ENCODE results near the gene CLCN4.

The CLCN4 gene

DNA sequence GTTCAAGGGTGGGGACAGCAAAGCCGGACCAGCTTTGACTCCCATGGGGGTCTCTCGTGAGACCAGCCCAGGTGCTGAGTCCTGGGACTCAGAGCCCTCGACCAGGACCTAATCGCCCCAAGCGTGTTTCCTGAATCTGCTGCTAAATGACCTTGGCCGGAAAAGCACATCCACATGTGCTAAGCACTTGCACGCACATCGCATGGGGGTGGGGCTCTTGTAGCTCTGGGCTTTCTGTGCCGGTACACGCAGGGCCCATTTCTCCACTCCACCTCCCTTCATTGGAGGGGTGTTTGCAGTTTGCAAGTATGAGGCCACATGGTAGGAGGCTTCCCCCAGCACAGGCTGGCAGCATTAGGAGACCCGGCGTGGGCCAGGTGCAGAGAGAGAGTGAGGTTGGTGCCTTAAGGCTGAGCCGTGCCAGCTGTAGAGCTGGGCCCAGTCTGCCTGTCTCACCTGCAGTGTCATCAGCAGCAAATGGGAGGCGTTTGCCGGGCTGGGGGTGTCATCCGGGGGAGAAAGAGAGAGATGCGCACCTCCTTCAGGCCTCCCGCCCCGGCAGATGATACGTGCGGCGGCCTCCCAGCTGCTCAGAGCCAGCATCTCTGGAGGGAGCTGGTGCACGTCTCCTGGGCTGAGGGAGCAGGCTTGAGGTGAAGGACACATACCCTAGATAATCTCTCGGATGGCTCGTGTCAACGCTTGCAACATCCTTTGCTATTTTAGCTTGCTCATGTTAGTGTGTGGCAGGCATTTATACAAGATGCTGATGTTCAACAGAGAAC, 45.2 kb upstream of the CLCN4 start:
- H3K4me1 ChIP-seq (ENCODE audit: insufficient read depth, low read length) = peaks cover 20% of the 10 kb centered on the region
- DNase-seq (no peak), ATAC-seq (ENCODE audit: insufficient read depth, low read depth) (no peak)
- no peak overlapping the region for H3K4me2 ChIP-seq (ENCODE audit: insufficient read depth, low read length)
- no peaks in the 10 kb centered on the region for H3K79me2 ChIP-seq (ENCODE audit: insufficient read depth, low read length)
- no peaks in the 10 kb centered on the region for H3K9me3 ChIP-seq (ENCODE audit: insufficient read depth, low read length, severe bottlenecking)
- H3K36me3 ChIP-seq (ENCODE audit: insufficient read depth, low read length) = peaks cover 8% of the 10 kb centered on the region
- no peak overlapping the region for H3K9ac ChIP-seq (ENCODE audit: low read depth, low read length)
- no peak overlapping the region for H2AFZ ChIP-seq (ENCODE audit: low read depth, low read length)
- no peak overlapping the region for H3K27ac ChIP-seq (ENCODE audit: low read length)
- TF ChIP-seq, protein P1, sequence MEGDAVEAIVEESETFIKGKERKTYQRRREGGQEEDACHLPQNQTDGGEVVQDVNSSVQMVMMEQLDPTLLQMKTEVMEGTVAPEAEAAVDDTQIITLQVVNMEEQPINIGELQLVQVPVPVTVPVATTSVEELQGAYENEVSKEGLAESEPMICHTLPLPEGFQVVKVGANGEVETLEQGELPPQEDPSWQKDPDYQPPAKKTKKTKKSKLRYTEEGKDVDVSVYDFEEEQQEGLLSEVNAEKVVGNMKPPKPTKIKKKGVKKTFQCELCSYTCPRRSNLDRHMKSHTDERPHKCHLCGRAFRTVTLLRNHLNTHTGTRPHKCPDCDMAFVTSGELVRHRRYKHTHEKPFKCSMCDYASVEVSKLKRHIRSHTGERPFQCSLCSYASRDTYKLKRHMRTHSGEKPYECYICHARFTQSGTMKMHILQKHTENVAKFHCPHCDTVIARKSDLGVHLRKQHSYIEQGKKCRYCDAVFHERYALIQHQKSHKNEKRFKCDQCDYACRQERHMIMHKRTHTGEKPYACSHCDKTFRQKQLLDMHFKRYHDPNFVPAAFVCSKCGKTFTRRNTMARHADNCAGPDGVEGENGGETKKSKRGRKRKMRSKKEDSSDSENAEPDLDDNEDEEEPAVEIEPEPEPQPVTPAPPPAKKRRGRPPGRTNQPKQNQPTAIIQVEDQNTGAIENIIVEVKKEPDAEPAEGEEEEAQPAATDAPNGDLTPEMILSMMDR (IDR thresholded peaks at IDR 0.05; ENCODE audit: borderline replicate concordance, extremely low read depth, low read length, poor library complexity, severe bottlenecking) = no peak
- no peak for TF ChIP-seq EZH2 (IDR thresholded peaks at IDR 0.05; ENCODE audit: borderline replicate concordance, low read depth, low read length, severe bottlenecking)
- H3K27me3 ChIP-seq (ENCODE audit: insufficient read depth, low read length, poor library complexity) = no peaks in the 10 kb centered on the region
- H3K4me3 ChIP-seq (ENCODE audit: low read depth in 1 of 2, low read length in 2 of 2) = no peak overlapping the region
- no peaks in the 10 kb centered on the region for H4K20me1 ChIP-seq (ENCODE audit: insufficient read depth, low read length)

DNA sequence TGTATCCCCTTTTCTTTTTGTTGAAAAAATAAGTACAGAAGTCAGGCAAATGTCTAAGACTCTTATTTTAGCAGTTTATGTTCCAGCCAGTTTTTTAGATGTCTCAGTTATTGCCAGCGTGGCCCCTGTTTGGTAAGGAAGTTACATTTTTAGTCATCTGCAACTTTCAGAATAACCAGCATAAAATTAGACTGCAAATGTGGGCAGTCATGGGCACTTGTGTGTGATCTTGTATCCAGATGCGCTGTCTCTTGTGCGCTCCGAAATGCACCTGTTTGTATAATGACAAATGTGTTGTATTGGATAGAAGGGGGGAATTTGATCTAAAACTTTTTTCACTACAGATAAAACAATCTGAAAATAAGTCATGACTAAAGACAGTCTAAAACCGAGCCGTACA, 44.3 kb upstream of the CLCN4 start:
- Histone ChIP-seq H4K20me1 (ENCODE audit: insufficient read depth, low read length) (no peaks in the 10 kb centered on the region), H3K9me3 (ENCODE audit: insufficient read depth, low read length, severe bottlenecking) (no peaks in the 10 kb centered on the region), H3K27ac (ENCODE audit: low read length) (no peak overlapping the region), H3K4me3 (ENCODE audit: low read depth in 1 of 2, low read length in 2 of 2) (no peak overlapping the region), H3K9ac (ENCODE audit: low read depth, low read length) (no peak overlapping the region), H3K79me2 (ENCODE audit: insufficient read depth, low read length) (no peaks in the 10 kb centered on the region), H3K36me3 (ENCODE audit: insufficient read depth, low read length) (peaks cover 18% of the 10 kb centered on the region), H2AFZ (ENCODE audit: low read depth, low read length) (no peak overlapping the region), H3K27me3 (ENCODE audit: insufficient read depth, low read length, poor library complexity) (no peaks in the 10 kb centered on the region), H3K4me1 (ENCODE audit: insufficient read depth, low read length) (peaks cover 10% of the 10 kb centered on the region), H3K4me2 (ENCODE audit: insufficient read depth, low read length) (no peak overlapping the region)
- no peak for TF ChIP-seq EZH2 (IDR thresholded peaks at IDR 0.05; ENCODE audit: borderline replicate concordance, low read depth, low read length, severe bottlenecking)
- TF ChIP-seq, protein P1 (IDR thresholded peaks at IDR 0.05; ENCODE audit: borderline replicate concordance, extremely low read depth, low read length, poor library complexity, severe bottlenecking) = no peak
- ATAC-seq (ENCODE audit: insufficient read depth, low read depth) (no peak), DNase-seq (no peak)

DNA sequence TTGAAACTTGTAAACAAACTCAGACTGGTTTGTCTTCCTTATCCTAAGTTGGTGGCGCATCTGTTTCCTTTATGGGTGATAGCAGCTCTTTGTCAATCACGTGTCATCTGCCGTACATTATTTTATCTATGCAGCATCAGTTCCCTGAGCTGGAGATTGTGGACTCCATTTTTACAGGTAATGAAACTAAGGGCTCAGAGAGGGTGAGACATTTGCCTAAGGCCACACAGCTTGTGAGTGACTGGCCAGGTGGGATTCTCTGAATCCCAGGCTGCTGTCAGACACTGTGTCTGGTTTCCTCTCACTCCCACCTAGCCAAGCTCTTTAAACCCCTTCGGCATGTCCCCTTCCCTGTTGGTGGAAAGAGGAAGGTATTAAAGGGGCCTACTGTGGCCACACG, 41.7 kb upstream of the CLCN4 start:
- peaks cover 11% of the 10 kb centered on the region for H3K9me3 ChIP-seq (ENCODE audit: insufficient read depth, low read length, severe bottlenecking)
- H3K27me3 ChIP-seq (ENCODE audit: insufficient read depth, low read length, poor library complexity) = no peaks in the 10 kb centered on the region
- no peak for ATAC-seq (ENCODE audit: insufficient read depth, low read depth)
- no peak for DNase-seq
- no peaks in the 10 kb centered on the region for H3K4me1 ChIP-seq (ENCODE audit: insufficient read depth, low read length)
- H3K4me2 ChIP-seq (ENCODE audit: insufficient read depth, low read length) = no peak overlapping the region
- H3K9ac ChIP-seq (ENCODE audit: low read depth, low read length) = no peak overlapping the region
- H3K36me3 ChIP-seq (ENCODE audit: insufficient read depth, low read length) = peaks cover 34% of the 10 kb centered on the region
- H3K4me3 ChIP-seq (ENCODE audit: low read depth in 1 of 2, low read length in 2 of 2) = no peak overlapping the region
- no peak overlapping the region for H2AFZ ChIP-seq (ENCODE audit: low read depth, low read length)
- TF ChIP-seq, protein P1 (IDR thresholded peaks at IDR 0.05; ENCODE audit: borderline replicate concordance, extremely low read depth, low read length, poor library complexity, severe bottlenecking) = no peak
- no peak for TF ChIP-seq EZH2 (IDR thresholded peaks at IDR 0.05; ENCODE audit: borderline replicate concordance, low read depth, low read length, severe bottlenecking)
- no peaks in the 10 kb centered on the region for H4K20me1 ChIP-seq (ENCODE audit: insufficient read depth, low read length)
- no peak overlapping the region for H3K27ac ChIP-seq (ENCODE audit: low read length)
- no peaks in the 10 kb centered on the region for H3K79me2 ChIP-seq (ENCODE audit: insufficient read depth, low read length)

Measured in DND-41 (cell line).